Osteoblast (primary cell): Measurements from ENCODE around the gene HSD17B8. TPM values are rescaled to one million over a fixed set of nuclear protein-coding genes. Genes with fewer than 3 reads are reported as not detected.

Source experiments
- DNase-seq: peaks from one replicate; pipeline ENCODE4 v3.0.0; 2011; ENCODE audit warnings: low spot score, mixed read lengths; ENCODE audit not compliant: insufficient read length; ENCODE audit errors: missing footprints
- H2AFZ ChIP-seq: 2 replicates; pipeline ENCODE4 v1.6.0; 2011; ENCODE audit warnings: mild to moderate bottlenecking, low read length
- H3K27ac ChIP-seq: 2 replicates; pipeline ENCODE4 v1.5.1; 2011; ENCODE audit warnings: mild to moderate bottlenecking, low read depth, low read length, moderate library complexity
- H3K27me3 ChIP-seq: 2 replicates; pipeline ENCODE4 v1.6.0; 2012; ENCODE audit warnings: mild to moderate bottlenecking, control low read depth, inconsistent platforms, low read length, moderate library complexity; ENCODE audit not compliant: insufficient read depth
- H3K36me3 ChIP-seq: 2 replicates; pipeline ENCODE4 v1.5.1; 2011; ENCODE audit warnings: mild to moderate bottlenecking, low read length, control low read depth, moderate library complexity; ENCODE audit not compliant: insufficient read depth
- H3K4me1 ChIP-seq: 2 replicates; pipeline ENCODE4 v1.5.1; 2011; ENCODE audit warnings: mild to moderate bottlenecking, low read length, control low read depth, moderate library complexity; ENCODE audit not compliant: insufficient read depth
- H3K4me2 ChIP-seq: 2 replicates; pipeline ENCODE4 v1.6.0; 2011; ENCODE audit warnings: mild to moderate bottlenecking, low read length; ENCODE audit not compliant: insufficient read depth
- H3K4me3 ChIP-seq: fragments of 200-600 bp; sonication (generic); 3 replicates; pipeline ENCODE4 v1.5.1; 2012; ENCODE audit warnings: mild to moderate bottlenecking, low read length, inconsistent platforms; ENCODE audit not compliant: insufficient read depth
- H3K79me2 ChIP-seq: 2 replicates; pipeline ENCODE4 v1.6.0; 2012; ENCODE audit warnings: mild to moderate bottlenecking, low read length, control low read depth, inconsistent platforms; ENCODE audit not compliant: insufficient read depth
- H3K9me3 ChIP-seq: 2 replicates; pipeline ENCODE4 v1.5.1; 2011; ENCODE audit warnings: low read depth, low read length, control low read depth
- H4K20me1 ChIP-seq: 2 replicates; pipeline ENCODE4 v1.6.0; 2012; ENCODE audit warnings: mild to moderate bottlenecking, low read length, control low read depth; ENCODE audit not compliant: insufficient read depth
- CTCF ChIP-seq: IDR thresholded peaks from 2 replicates; pipeline ENCODE4 v1.5.1; 2011; ENCODE audit warnings: mild to moderate bottlenecking, low read depth, low read length, moderate library complexity; ENCODE audit errors: extremely low read depth
- total RNA-seq: library from RNA; depleted of rRNA; stranded (reverse); fragments of >200 nt; gene quantifications from 2 replicates; pipeline ENCODE4 v1.2.3, GENCODE V29; 2012

The HSD17B8 gene
- total RNA-seq, 1 donor: 3.3 TPM

DNA sequence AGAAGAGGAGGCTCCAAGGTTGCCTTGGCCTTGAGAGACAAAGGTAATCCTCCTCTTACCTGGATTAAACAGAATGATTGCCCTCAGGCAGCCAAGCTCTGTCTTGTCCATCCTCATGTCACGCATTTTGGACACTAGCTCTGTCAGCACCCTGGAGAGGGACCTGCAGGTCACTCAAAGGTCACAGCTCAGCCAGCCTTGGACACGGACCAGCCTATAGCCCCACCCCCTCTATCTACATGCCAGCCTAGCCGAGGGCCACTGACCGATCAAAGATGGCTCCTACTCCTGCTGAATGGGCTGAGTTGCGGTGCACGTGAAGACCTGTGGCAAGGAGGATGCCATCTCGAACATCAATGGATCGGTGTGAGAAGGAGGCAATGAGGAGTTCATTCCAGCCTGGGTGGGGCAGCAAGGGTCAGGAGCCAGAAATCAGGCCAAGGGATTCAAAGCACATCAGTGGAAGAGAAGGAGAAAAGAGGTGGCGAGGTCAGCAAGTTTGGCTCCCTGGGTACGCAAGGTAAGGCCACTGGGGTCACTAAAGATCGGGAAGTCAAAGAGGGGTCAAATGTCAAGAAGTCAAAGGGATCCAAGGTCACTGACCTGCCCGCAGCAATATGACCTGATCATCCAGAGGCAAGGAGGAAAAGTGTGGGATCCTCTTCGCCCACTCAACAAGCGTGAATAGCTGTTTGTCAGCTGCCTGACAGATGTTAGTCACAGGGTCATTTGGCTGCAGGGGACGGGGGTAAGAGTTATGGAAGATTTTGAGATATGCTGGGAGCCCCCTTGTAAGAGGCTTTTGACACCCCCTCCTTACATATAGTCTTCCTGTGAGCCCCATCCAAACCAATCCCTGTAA is 8.9 kb upstream of the HSD17B8 start:
- H2AFZ ChIP-seq: no peak overlapping the region
- H3K4me2 ChIP-seq: no peak overlapping the region
- no peaks in the 10 kb centered on the region for H3K9me3 ChIP-seq
- peaks cover 15% of the 10 kb centered on the region for H3K4me1 ChIP-seq
- peaks cover 24% of the 10 kb centered on the region for H3K27me3 ChIP-seq
- no peak overlapping the region for H3K4me3 ChIP-seq
- H3K27ac ChIP-seq: no peak overlapping the region
- peaks cover 34% of the 10 kb centered on the region for H3K36me3 ChIP-seq
- DNase-seq: no peak
- H4K20me1 ChIP-seq: peaks cover 48% of the 10 kb centered on the region
- peaks cover 32% of the 10 kb centered on the region for H3K79me2 ChIP-seq
- TF ChIP-seq CTCF: no peak

GRCh38 chr6:33197431-33198048 is 6.9 kb upstream of the HSD17B8 start:
- Histone ChIP-seq H3K79me2 (peaks cover 50% of the 10 kb centered on the region), H3K4me1 (peaks cover 26% of the 10 kb centered on the region), H3K4me3 (no peak overlapping the region), H3K27ac (no peak overlapping the region), H4K20me1 (peaks cover 55% of the 10 kb centered on the region), H3K36me3 (peaks cover 46% of the 10 kb centered on the region), H3K27me3 (peaks cover 5% of the 10 kb centered on the region), H2AFZ (no peak overlapping the region), H3K4me2 (no peak overlapping the region), H3K9me3 (no peaks in the 10 kb centered on the region)
- peak; percentile 98 for DNase-seq
- TF ChIP-seq CTCF: peak; percentile 82

GRCh38 chr6:33198159-33198852 is 6.1 kb upstream of the HSD17B8 start:
- Histone ChIP-seq H4K20me1 (peaks cover 63% of the 10 kb centered on the region), H3K27ac (no peak overlapping the region), H3K4me3 (no peak overlapping the region), H3K36me3 (peaks cover 53% of the 10 kb centered on the region), H3K27me3 (no peaks in the 10 kb centered on the region), H3K4me1 (peaks cover 34% of the 10 kb centered on the region), H2AFZ (no peak overlapping the region), H3K79me2 (peaks cover 58% of the 10 kb centered on the region), H3K9me3 (no peaks in the 10 kb centered on the region), H3K4me2 (peak overlapping the region; percentile 12)
- TF ChIP-seq CTCF: no peak
- DNase-seq: peak; percentile 77
